ENCODE results near the gene ZNF343.

The ZNF343 gene

GRCh38 chr20:2538931-2539720, 30.4 kb upstream of the ZNF343 start:
- TF ChIP-seq CTCF (IDR thresholded peaks at IDR 0.05; ENCODE audit: low read depth, low read length): no peak
- DNase-seq (ENCODE audit: low read depth in 2 of 2): no peak
- H3K4me3 ChIP-seq (replicated peaks in 1 of 2; ENCODE audit: low read depth in 2 of 2, low read length in 2 of 2): no peak overlapping the region

- DNase-seq (ENCODE audit: low read depth in 2 of 2): no peak
- no peak for TF ChIP-seq CTCF (IDR thresholded peaks at IDR 0.05; ENCODE audit: low read depth, low read length)
- no peak overlapping the region for H3K4me3 ChIP-seq (replicated peaks in 1 of 2; ENCODE audit: low read depth in 2 of 2, low read length in 2 of 2)
Measured at GRCh38 chr20:2538356-2538755, 29.6 kb upstream of the ZNF343 start.

- DNase-seq (ENCODE audit: low read depth in 2 of 2): no peak
- no peak for TF ChIP-seq CTCF (IDR thresholded peaks at IDR 0.05; ENCODE audit: low read depth, low read length)
- H3K4me3 ChIP-seq (replicated peaks in 1 of 2; ENCODE audit: low read depth in 2 of 2, low read length in 2 of 2): no peak overlapping the region
Measured at GRCh38 chr20:2537101-2537500, 28.4 kb upstream of the ZNF343 start.

GRCh38 chr20:2536560-2536986, 27.9 kb upstream of the ZNF343 start, which contains the start of gene TMC2:
TMC2 (plus strand) TSS chr20:2536573; CDS start chr20:2536622, 49 bp downstream.
- no peak for DNase-seq (ENCODE audit: low read depth in 2 of 2)
- no peak within 1 kb of the TSS for H3K4me3 ChIP-seq (replicated peaks in 1 of 2; ENCODE audit: low read depth in 2 of 2, low read length in 2 of 2)
- TF ChIP-seq CTCF (IDR thresholded peaks at IDR 0.05; ENCODE audit: low read depth, low read length): no peak

- TF ChIP-seq CTCF (IDR thresholded peaks at IDR 0.05; ENCODE audit: low read depth, low read length): no peak
- no peak for DNase-seq (ENCODE audit: low read depth in 2 of 2)
Measured at GRCh38 chr20:2535711-2536559, 27.2 kb upstream of the ZNF343 start.

GRCh38 chr20:2533118-2533517, 24.4 kb upstream of the ZNF343 start:
- no peak for DNase-seq (ENCODE audit: low read depth in 2 of 2)
- H3K4me3 ChIP-seq (replicated peaks in 1 of 2; ENCODE audit: low read depth in 2 of 2, low read length in 2 of 2): no peak overlapping the region
- no peak for TF ChIP-seq CTCF (IDR thresholded peaks at IDR 0.05; ENCODE audit: low read depth, low read length)

More at GRCh38 chr20:2535711-2536559, 27.2 kb upstream of the ZNF343 start:
- H3K4me3 ChIP-seq (replicated peaks in 1 of 2; ENCODE audit: low read depth in 2 of 2, low read length in 2 of 2): no peak overlapping the region
